AG08396 (cell line): ENCODE measurements around the gene ROBO1.

ENCODE experiments used
- DNase-seq: peaks from one replicate; pipeline ENCODE4 v3.0.0; 2012; ENCODE audit warnings: low spot score, mixed read lengths

The ROBO1 gene

DNA sequence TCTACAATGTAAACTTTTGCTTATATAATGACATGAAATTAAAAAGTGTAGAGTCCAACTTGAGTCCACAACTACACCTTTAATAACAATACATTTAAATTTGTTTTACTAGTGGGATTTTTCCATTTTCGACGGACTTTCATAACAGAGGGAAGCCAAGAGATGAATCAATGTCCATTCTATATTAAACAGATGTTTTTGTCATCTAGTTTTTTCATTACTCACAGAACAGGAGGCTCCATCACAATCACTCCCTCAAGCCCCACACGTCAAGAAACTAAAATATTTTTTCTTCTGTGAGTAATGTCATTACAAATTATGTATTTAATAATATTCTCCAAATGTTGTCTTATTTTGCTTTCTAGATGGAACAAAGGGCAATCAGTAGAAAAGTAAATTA, 932.9 kb downstream of the ROBO1 start:
- no peak for DNase-seq

DNA sequence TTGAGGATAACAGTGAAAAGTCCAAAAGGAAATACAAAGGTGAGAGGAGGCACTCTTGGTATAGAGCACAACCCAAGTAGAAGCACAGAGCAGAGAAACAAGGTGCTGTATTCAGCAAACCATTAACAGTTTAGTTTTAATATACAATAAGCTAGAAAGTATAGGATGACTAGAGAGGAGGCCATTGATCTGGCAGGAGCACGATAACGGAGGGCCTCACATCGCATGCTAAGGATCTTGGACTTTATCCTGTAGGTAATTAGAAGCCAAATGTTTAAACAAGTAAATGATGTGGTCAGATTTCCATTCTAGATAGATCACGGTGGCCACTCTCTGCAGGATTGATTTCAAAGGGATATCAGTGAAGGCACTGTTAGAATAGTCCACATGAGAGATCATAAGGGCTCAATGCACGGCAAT, 935.0 kb downstream of the ROBO1 start:
- DNase-seq, result no peak

GRCh38 chr3:78831446-78831972, 936.3 kb downstream of the ROBO1 start:
- no peak for DNase-seq

DNA sequence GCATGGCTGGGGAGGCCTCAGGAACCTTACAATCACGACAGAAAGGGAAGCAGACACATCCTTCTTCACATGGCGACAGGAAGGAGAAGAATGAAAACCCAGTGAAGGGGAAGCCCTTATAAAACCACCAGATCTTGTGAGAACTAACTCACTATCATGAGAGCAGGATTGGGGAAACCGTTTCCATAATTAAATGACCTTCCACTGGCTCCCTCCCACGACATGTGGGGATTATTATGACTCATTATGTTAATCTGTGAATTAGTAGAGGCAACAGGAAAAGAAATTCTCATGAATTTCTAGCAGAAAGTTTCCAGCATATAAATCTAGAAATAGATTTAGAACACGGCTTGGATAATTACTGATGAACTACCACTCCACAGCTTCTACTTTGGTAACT, 937.3 kb downstream of the ROBO1 start:
- DNase-seq, result no peak

- no peak for DNase-seq
Measured at GRCh38 chr3:78827618-78828017, 940.2 kb downstream of the ROBO1 start.

GRCh38 chr3:78825858-78826215, 942.0 kb downstream of the ROBO1 start:
- no peak for DNase-seq

- DNase-seq, result no peak
Measured at GRCh38 chr3:78825118-78825857, 942.5 kb downstream of the ROBO1 start.

DNA sequence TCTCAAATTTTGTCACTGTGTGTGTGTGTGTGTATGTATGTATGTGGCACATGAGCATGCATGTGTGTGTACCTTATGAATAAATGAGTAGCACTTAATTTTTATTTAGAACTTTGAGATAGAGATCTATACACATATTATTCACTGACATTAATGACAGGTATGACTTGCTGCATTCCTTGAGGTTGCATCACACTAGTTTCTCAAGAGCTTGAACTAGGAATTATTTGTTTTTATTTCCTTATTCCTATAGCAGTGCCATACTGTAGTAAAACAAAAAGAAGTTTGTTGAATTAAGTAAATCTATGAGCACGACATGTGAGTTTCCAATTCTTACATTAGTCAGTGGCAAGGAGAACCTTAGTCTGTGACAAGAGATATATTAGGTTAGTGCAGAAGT, 943.9 kb downstream of the ROBO1 start:
- no peak for DNase-seq

GRCh38 chr3:78823434-78823833, 944.4 kb downstream of the ROBO1 start:
- DNase-seq, result no peak

- no peak for DNase-seq
Measured at GRCh38 chr3:78822726-78823125, 945.1 kb downstream of the ROBO1 start.

- DNase-seq, result no peak
Measured at GRCh38 chr3:78820542-78820941, 947.3 kb downstream of the ROBO1 start.

DNA sequence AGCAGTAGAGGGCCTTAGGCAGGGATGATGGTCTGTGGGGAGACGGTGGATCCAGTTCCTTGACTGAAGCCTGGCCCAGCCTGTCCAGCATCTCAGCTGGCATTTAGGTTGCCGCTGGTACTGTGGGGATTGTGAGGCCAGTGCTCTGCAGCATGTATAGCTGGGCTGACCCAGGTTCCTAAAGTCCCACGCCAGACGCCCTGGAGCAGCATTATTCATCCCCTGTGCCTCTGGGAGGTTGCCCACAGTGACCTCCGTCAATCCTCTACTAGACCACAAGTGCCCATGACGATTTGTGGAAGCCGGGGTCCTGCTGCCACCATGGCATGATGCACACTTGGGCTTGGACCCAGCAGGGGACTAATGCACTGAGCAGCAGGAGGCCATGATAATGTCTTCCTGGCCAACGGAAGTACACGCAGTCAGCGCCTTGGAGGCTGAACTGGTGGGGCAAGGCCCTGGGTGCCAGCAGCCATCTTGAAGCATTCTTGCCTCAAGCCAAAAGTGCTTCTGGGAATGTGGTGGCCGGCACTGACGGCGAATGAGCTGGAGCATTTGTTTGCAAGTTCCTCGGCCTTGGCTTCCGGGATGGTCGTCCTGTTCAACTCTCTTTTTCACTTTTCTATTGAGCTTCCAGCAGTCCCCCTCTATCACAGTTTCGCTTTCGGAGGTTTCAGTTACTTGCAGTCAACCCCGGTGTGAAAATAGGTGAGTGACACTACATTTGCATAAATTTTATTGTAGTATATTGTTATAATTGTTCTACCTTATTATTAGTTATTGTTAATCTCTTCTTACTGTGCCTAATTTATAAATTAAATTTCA, 949.4 kb downstream of the ROBO1 start:
- DNase-seq, result no peak

DNA sequence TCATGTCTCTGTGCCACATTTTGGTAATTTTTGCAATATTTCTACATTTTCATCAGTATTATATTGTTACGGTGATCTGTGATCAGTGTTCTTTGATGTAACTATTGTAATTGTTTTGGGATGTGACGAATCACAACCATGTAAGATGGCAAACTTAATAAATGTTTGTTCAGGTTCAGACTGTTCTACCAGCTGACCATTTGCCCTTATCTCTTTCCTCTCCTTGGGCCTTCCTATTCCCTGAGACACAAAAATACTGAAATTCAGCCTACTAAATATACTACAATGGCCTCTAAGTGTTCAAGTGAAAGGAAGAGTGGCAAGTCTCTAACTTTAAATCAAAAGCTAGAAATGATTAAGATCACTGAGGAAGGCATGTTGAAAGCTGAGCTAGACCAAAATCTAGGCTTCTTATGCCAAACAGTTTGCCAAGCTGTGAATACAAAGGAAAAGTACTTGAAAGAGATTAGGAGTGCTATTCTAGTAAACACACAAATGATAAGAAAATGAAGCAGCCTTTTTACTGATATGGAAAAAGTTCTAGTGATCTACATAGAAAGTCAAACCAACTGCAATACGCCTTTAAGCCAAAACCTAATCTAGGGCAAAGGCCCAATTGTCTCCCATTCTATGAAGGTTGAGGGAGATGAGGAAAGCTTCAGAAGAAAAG, 952.8 kb downstream of the ROBO1 start:
- no peak for DNase-seq

DNA sequence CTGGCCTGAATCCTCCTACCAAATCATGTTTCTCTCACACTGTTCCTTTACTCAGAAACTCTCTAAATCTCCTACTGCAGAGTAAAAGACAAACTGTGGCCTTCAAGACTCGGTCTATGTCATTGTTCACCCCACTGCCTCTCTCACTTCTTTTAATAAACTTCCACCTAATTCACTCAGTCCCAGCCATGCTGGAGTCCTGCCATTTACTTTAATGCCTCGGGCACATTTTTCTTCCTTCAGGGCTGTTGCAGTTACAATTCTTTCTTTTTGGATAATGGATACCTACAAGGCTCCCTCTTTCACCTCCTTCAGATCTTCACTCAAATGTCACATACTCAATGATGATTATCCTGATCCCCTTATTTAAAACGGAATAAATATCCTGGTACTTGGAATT, 955.6 kb downstream of the ROBO1 start:
- DNase-seq, result no peak

DNA sequence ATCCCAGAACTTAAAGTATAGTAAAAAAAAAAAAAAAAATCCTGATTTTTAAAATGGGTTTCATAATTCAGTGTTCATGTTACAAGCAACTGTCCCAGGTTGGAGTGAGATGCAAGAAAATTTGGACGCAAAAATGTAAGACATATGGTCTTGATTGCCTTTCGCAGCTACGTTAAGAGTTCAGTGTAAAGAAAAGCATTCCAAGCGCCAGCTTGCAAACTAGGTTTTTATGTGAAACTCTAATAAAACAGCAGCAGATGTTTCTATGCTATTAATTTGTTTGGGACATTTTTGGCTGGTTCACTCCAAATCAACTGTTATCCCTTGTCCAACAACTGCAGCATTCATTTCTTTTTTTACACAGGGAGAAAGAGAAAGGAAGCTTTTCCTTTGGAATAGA, 957.8 kb downstream of the ROBO1 start:
- DNase-seq, result no peak

DNA sequence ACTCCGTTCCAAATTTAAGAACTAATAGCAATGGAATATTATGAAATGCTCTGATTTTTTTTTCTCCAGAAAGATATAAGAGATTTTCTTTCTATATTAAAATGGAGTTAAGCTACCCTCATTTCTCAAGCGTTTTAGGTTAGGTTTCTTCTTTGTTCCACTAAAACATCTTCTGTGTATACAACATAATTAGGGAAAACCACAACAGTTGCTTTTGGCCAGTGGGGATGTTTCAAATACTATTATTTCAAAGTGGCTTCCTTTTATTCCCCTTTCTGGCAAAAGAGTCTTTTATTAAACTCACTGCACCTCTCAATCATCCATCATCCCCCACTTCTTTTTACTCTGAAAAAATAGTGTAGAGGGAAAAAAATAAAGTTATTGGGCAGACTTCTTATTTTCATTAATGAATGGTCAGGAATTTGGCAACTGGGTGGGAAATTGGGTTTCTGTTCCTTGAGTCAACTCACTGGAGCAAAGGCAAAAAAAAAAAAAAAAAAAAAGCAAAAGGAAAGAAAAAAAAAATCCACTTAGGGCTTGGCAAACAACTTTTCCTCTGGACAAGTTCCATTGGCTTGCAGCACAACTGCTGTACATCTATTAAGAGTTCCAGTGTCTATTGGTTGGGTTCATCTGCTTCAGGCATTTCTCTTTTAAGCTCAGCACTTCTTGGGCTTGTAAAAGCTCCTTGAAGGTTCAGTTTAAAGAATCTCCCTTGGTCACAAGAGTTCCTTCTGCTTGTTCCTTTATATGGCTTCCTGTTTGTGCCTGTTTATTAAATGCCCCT, 963.4 kb downstream of the ROBO1 start:
- DNase-seq, result no peak

GRCh38 chr3:78802562-78802930, 965.3 kb downstream of the ROBO1 start:
- no peak for DNase-seq

DNA sequence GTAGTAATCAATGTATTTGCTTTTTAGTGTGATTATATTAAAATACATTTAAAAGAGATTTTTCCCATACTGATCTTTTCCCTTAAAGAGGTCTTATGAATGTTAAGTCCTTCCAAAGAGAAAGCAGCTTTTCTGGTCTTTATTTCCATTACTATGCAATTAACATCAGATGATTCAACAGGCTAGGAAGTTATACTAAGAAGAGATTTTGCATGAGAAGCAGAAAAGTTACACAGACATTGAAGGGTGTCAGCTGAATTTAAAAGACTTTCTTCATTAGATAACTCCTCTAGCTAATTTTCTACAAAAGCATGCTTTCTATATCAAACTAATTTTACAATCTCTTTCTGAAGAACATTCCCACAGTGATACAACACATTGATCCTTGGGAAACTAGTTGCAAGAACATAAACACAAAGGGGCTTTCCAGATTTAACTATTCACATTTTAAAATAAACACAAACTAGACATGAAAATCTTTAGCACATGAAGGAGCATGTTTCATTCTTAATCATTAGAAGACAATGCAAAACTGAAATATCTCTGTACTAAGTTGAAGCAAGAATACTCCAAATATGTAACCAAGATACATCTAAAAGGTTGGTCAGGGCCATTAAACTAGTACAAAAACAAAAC, 965.8 kb downstream of the ROBO1 start:
- no peak for DNase-seq

DNA sequence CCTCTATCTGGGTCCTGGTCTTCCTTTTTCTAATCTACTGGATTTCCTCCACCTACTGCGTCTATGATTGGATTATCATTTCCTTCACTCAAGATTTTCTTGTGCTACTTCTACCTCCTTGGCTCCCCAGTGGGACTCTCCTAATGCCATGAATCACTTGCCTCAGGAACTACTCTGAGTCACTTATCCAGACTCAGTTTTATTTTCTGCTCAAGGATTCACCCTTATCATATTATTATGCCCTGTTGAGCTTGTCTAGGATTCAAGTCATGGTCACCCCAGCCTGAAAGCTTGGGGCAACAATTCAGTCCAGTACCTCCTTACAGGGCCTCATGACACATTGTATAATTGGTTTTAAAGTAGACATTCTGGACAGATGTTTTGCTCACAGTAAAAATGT, 968.1 kb downstream of the ROBO1 start:
- DNase-seq, result no peak

- DNase-seq, result no peak
Measured at GRCh38 chr3:78798266-78798832, 969.4 kb downstream of the ROBO1 start.

GRCh38 chr3:78794431-78794830, 973.4 kb downstream of the ROBO1 start:
- no peak for DNase-seq
